ENCODE results near the gene FMO4. TPM values are rescaled to one million over a fixed set of nuclear protein-coding genes. Genes with fewer than 3 reads are reported as not detected.

FMO4 gene
- polyA plus RNA-seq, 1 donor from 2014 or later: not detected

- H3F3A ChIP-seq (ENCODE audit: insufficient read depth, low read length, poor library complexity, severe bottlenecking): no peaks in the 10 kb centered on the region
- no peaks in the 10 kb centered on the region for H3K9me2 ChIP-seq (ENCODE audit: insufficient read depth, low read length)
- H3K4me3 ChIP-seq (ENCODE audit: low read length): no peak overlapping the region
- no peak overlapping the region for H3K4me2 ChIP-seq (ENCODE audit: low read length)
- H2AFZ ChIP-seq (ENCODE audit: low read depth, low read length): no peak overlapping the region
- H4K20me1 ChIP-seq (ENCODE audit: insufficient read depth): no peaks in the 10 kb centered on the region
- H3K79me2 ChIP-seq (replicated peaks; ENCODE audit: insufficient read depth, low read length): no peaks in the 10 kb centered on the region
- no peaks in the 10 kb centered on the region for H3K36me3 ChIP-seq (ENCODE audit: insufficient read depth, low read length)
- H3K9ac ChIP-seq (ENCODE audit: low read length): no peak overlapping the region
- H3K27me3 ChIP-seq (ENCODE audit: insufficient read depth, low read depth, low read length): no peaks in the 10 kb centered on the region
- no peak overlapping the region for H3K27ac ChIP-seq (ENCODE audit: low read length)
- TF ChIP-seq MXI1 (conservative IDR thresholded peaks at IDR 0.05; ENCODE audit: poor library complexity, severe bottlenecking): no peak
- no peak for TF ChIP-seq RAD21 (conservative IDR thresholded peaks at IDR 0.05)
- TF ChIP-seq CTCF (IDR thresholded peaks at IDR 0.05; ENCODE audit: poor library complexity, severe bottlenecking): no peak
- TF ChIP-seq EP300 (conservative IDR thresholded peaks at IDR 0.05; ENCODE audit: poor library complexity, severe bottlenecking): no peak
- TF ChIP-seq EZH2 (IDR thresholded peaks at IDR 0.05; ENCODE audit: borderline replicate concordance, insufficient read depth, low read length, poor library complexity, severe bottlenecking): no peak
- no peak for TF ChIP-seq SMC3 (conservative IDR thresholded peaks at IDR 0.05; ENCODE audit: poor library complexity)
- TF ChIP-seq TAF1 (IDR thresholded peaks at IDR 0.05; ENCODE audit: low read depth): no peak
- no peak for TF ChIP-seq REST (IDR thresholded peaks at IDR 0.05; ENCODE audit: borderline replicate concordance)
- no peak for TF ChIP-seq POLR2AphosphoS5 (IDR thresholded peaks at IDR 0.05)
- no peaks in the 10 kb centered on the region for H3K9me3 ChIP-seq (ENCODE audit: low read length)
Measured at GRCh38 chr1:171279234-171279633, 34.7 kb upstream of the FMO4 start.

GRCh38 chr1:171279678-171280077 lies 34.3 kb upstream of the FMO4 start:
- Histone ChIP-seq H2AFZ (ENCODE audit: low read depth, low read length) (no peak overlapping the region), H3K36me3 (ENCODE audit: insufficient read depth, low read length) (no peaks in the 10 kb centered on the region), H3K27me3 (ENCODE audit: insufficient read depth, low read depth, low read length) (no peaks in the 10 kb centered on the region), H3F3A (ENCODE audit: insufficient read depth, low read length, poor library complexity, severe bottlenecking) (no peaks in the 10 kb centered on the region), H3K27ac (ENCODE audit: low read length) (no peak overlapping the region), H3K79me2 (replicated peaks; ENCODE audit: insufficient read depth, low read length) (no peaks in the 10 kb centered on the region), H3K9ac (ENCODE audit: low read length) (no peak overlapping the region), H3K4me3 (ENCODE audit: low read length) (no peak overlapping the region), H3K9me2 (ENCODE audit: insufficient read depth, low read length) (no peaks in the 10 kb centered on the region), H4K20me1 (ENCODE audit: insufficient read depth) (no peaks in the 10 kb centered on the region), H3K4me2 (ENCODE audit: low read length) (no peak overlapping the region), H3K9me3 (ENCODE audit: low read length) (no peaks in the 10 kb centered on the region)
- TF ChIP-seq SMC3 (conservative IDR thresholded peaks at IDR 0.05; ENCODE audit: poor library complexity) (no peak), TAF1 (IDR thresholded peaks at IDR 0.05; ENCODE audit: low read depth) (no peak), EP300 (conservative IDR thresholded peaks at IDR 0.05; ENCODE audit: poor library complexity, severe bottlenecking) (no peak), REST (IDR thresholded peaks at IDR 0.05; ENCODE audit: borderline replicate concordance) (no peak), MXI1 (conservative IDR thresholded peaks at IDR 0.05; ENCODE audit: poor library complexity, severe bottlenecking) (no peak), CTCF (IDR thresholded peaks at IDR 0.05; ENCODE audit: poor library complexity, severe bottlenecking) (no peak), POLR2AphosphoS5 (IDR thresholded peaks at IDR 0.05) (no peak), EZH2 (IDR thresholded peaks at IDR 0.05; ENCODE audit: borderline replicate concordance, insufficient read depth, low read length, poor library complexity, severe bottlenecking) (no peak), RAD21 (conservative IDR thresholded peaks at IDR 0.05) (no peak)
